ENCODE results near the gene TNFRSF4. TPM values are rescaled to one million over a fixed set of nuclear protein-coding genes. Genes with fewer than 3 reads are reported as not detected.

The TNFRSF4 gene
- total and polyA plus RNA-seq, 2 of the 8 experiments (the other 6 are each of a cell fraction or from before 2014, with no cell fraction given), result 0.06 TPM; not detected in 1

DNA sequence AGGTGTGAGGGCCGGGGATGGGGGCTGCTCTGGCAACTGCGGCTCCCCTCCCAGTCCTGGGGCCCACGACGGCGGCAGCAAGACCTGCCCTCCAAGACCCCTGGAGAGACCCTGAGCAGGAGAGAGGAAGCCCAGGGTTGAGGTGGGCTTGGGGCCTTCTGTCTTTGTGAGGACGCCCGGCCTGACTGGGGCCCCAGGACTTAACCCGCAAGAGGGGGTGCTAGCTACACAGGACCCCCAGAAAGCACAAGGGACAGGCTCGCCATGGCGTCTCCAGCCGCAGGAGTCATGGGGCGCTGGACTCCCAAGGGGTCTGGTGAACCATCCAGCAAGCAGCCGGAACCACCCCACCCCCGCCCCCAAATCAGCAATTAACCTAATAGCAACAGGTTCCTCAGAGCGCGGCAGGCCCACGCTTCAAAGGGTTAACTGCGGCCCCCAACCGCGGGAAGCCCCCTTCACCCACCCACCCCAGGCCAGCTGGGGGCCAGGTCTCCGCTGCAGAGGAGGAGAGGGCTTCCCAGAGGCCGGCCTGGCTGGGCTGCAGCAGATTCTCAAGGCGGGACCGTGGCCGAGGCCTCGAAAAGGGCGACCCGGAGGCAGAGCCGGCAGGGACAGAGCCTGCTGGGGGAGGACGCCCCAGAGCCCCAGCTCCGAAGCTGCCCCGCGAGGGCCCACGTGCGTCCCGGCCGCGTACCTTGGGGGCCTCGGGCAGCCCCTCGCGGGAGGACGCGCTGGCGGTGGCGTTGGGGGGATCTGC, 32.0 kb upstream of the TNFRSF4 start:
- no peaks in the 10 kb centered on the region for H3K9me3 ChIP-seq (ENCODE audit: insufficient read depth in 2 of 2, low read depth in 1 of 2, low read length in 1 of 2)
- no peak overlapping the region for H2AFZ ChIP-seq (ENCODE audit: low read length)
- H2BK5ac ChIP-seq (ENCODE audit: low read depth, low read length), result no peak overlapping the region
- no peak overlapping the region for H2BK12ac ChIP-seq (ENCODE audit: low read depth, low read length)
- H3K4me3 ChIP-seq (ENCODE audit: extremely low read depth in 1 of 4, insufficient read depth in 2 of 4, low read depth in 3 of 4, low read length in 4 of 4), result peak overlapping the region in 2 of 4 experiments; percentile 2 to 51; a peak in 3 of 8 replicates
- peak overlapping the region in 1 of 4 experiments; percentile 62; a peak in 1 of 7 replicates for H3K9ac ChIP-seq (replicated peaks in 1 of 4; ENCODE audit: extremely low read depth in 1 of 4, low read depth in 3 of 4, low read length in 3 of 4)
- no peaks in the 10 kb centered on the region for H3K36me3 ChIP-seq (ENCODE audit: control insufficient read depth in 2 of 4, insufficient read depth in 4 of 4, low read length in 3 of 4)
- no peak overlapping the region for H3K27ac ChIP-seq (ENCODE audit: low read depth, low read length)
- H3K56ac ChIP-seq (replicated peaks; ENCODE audit: insufficient read length, low read depth, low read length), result no peak overlapping the region
- H3K79me2 ChIP-seq (ENCODE audit: control insufficient read depth in 1 of 2, insufficient read depth in 2 of 2, low read length in 2 of 2), result no peaks in the 10 kb centered on the region; a peak in 1 of 4 replicates
- no peak overlapping the region for H2BK20ac ChIP-seq (ENCODE audit: low read length)
- 62% methylated on average over 35 of the region's 45 CpGs; no CpG with 5 or more reads in 1 of the 2 experiments for WGBS, 2 experiments (ENCODE audit: extremely low coverage in 1 of 2, insufficient coverage in 1 of 2, insufficient read length in 1 of 2, insufficient replicate concordance in 2 of 2, low coverage in 1 of 2, low lambda C conversion rate in 2 of 2, missing lambda C conversion rate in 1 of 2)
- no peak for FAIRE-seq
- H2BK15ac ChIP-seq (ENCODE audit: low read length), result no peak overlapping the region
- no peak overlapping the region for H4K8ac ChIP-seq (ENCODE audit: extremely low read depth, insufficient read depth, low read length)
- H2AK5ac ChIP-seq (ENCODE audit: low read depth, low read length), result no peak overlapping the region
- peaks cover 2 to 19% (median 11%) of the 10 kb centered on the region in 4 experiments; a peak in 6 of 7 replicates for H3K27me3 ChIP-seq (replicated peaks in 1 of 4; ENCODE audit: control insufficient read depth in 3 of 4, extremely low read depth in 1 of 4, insufficient read depth in 3 of 4, low read length in 3 of 4)
- H2BK120ac ChIP-seq (replicated peaks; ENCODE audit: low read depth, low read length), result no peak overlapping the region
- peak overlapping the region; percentile 85 for H3K4ac ChIP-seq (replicated peaks; ENCODE audit: insufficient read length, low read depth, low read length)
- peaks cover 4 to 9% of the 10 kb centered on the region in 2 experiments for H4K20me1 ChIP-seq (replicated peaks in 1 of 2; ENCODE audit: control insufficient read depth in 1 of 2, insufficient read depth in 2 of 2, low read length in 2 of 2)
- H3K23me2 ChIP-seq (ENCODE audit: low read depth, low read length), result no peaks in the 10 kb centered on the region; the same call in 1 of the 2 replicates
- peak overlapping the region; percentile 24 to 70; a peak in 3 of 4 replicates for H3K4me2 ChIP-seq (ENCODE audit: insufficient read depth in 1 of 2, low read depth in 2 of 2, low read length in 2 of 2)
- ChIA-PET POLR2A (ENCODE audit: partially characterized antibody) (interaction anchor here (1.1 to 2.0 kb wide), 3 partner anchors 9 to 162 kb away, joined by 3 to 7 read pairs (median 5); partner anchors contain the start of genes B3GALT6 and SDF4), CTCF (ENCODE audit: partially characterized antibody) (interaction anchor here (0.5 to 1.9 kb wide), 4 partner anchors 10 to 244 kb away, joined by 3 to 6 read pairs (median 3); no protein-coding TSS in a partner anchor)
- DNase-seq (ENCODE audit: low read depth in 1 of 2, low spot score in 2 of 2), result no peak
- H4K91ac ChIP-seq (replicated peaks; ENCODE audit: insufficient read length, low read length), result peak overlapping the region; percentile 81
- peak overlapping the region; percentile 48; the same call in 1 of the 2 replicates for H3K18ac ChIP-seq (ENCODE audit: extremely low read depth, low read length)
- H4K5ac ChIP-seq (ENCODE audit: insufficient read length, low read depth, low read length), result no peak overlapping the region
- H3K79me1 ChIP-seq (ENCODE audit: low read depth, low read length), result no peaks in the 10 kb centered on the region
- no peak overlapping the region for H3K14ac ChIP-seq (ENCODE audit: insufficient read length)
- H3K4me1 ChIP-seq (replicated peaks in 1 of 4; ENCODE audit: control insufficient read depth in 3 of 4, insufficient read depth in 4 of 4, low read length in 3 of 4), result peaks cover 0 to 8% (median under 1%) of the 10 kb centered on the region in 4 experiments; a peak in 5 of 7 replicates
- H3K23ac ChIP-seq (ENCODE audit: insufficient read length), result no peak overlapping the region
- no peak for TF ChIP-seq SAP30 (IDR thresholded peaks at IDR 0.05; ENCODE audit: insufficient read depth, insufficient replicate concordance, low read length)
- TF ChIP-seq SIN3A (conservative IDR thresholded peaks at IDR 0.05 in 1 of 2, IDR thresholded peaks at IDR 0.05 in 1 of 2; ENCODE audit: low read depth in 1 of 2, low read length in 2 of 2), result no peak
- TF ChIP-seq TBP (IDR thresholded peaks at IDR 0.05; ENCODE audit: low read depth, low read length), result no peak
- TF ChIP-seq CEBPB (IDR thresholded peaks at IDR 0.05; ENCODE audit: low read depth, low read length), result no peak
- TF ChIP-seq POU5F1 (IDR thresholded peaks at IDR 0.05; ENCODE audit: low read depth, low read length), result no peak
- TF ChIP-seq EZH2 (IDR thresholded peaks at IDR 0.05; ENCODE audit: low read depth, low read length, severe bottlenecking), result no peak
- TF ChIP-seq GTF2F1 (IDR thresholded peaks at IDR 0.05; ENCODE audit: borderline replicate concordance, low read depth, low read length), result no peak
- no peak for TF ChIP-seq RFX5 (IDR thresholded peaks at IDR 0.05; ENCODE audit: borderline replicate concordance, low read depth, low read length)
- no peak for TF ChIP-seq SP1 (IDR thresholded peaks at IDR 0.05; ENCODE audit: low read depth, low read length)
- TF ChIP-seq JUND (IDR thresholded peaks at IDR 0.05; ENCODE audit: low read length), result no peak
- TF ChIP-seq TAF1 (IDR thresholded peaks at IDR 0.05; ENCODE audit: low read depth, low read length), result no peak
